Pancreas (tissue), 10 donors: Measurements from ENCODE around the gene OVCA2. TPM values are rescaled to one million over a fixed set of nuclear protein-coding genes. Genes with fewer than 3 reads are reported as not detected.

ENCODE experiments used
- ATAC-seq, 4 donors: fragments of 200-7000 bp; cut with Tn5 transposase; one replicate each; pipeline versions ENCODE4 v1.8.0 to v1.9.1; 2020; ENCODE audit warnings: mild to moderate bottlenecking in 4 of 4, moderate library complexity in 4 of 4
- DNase-seq, 6 donors: peaks; one replicate each; pipeline ENCODE4 v3.0.0-alpha.2; 2020
- FAIRE-seq: peaks from 2 replicates; lab custom pipeline; 2012; peaks lifted over from hg19 to GRCh38; lab: Jason Lieb, UNC
- H3K27ac ChIP-seq, 4 donors: fragments of 200-600 bp; sonication (generic); 1 replicate in 3 of 4; 2 replicates in 1 of 4; pipeline versions ENCODE4 v1.5.0 to v1.8.0; 2020
- H3K27me3 ChIP-seq, 4 donors: fragments of 200-600 bp; one replicate each; pipeline ENCODE4 v1.8.0; 2021
- H3K36me3 ChIP-seq, 3 donors: fragments of 200-600 bp; sonication (generic) in 1 of 3; one replicate each; pipeline versions ENCODE4 v1.5.0 to v1.8.0; 2020 to 2021
- H3K4me1 ChIP-seq, 3 donors: fragments of 200-600 bp; one replicate each; pipeline ENCODE4 v1.8.0; 2021
- H3K4me3 ChIP-seq, 4 donors: fragments of 200-600 bp; sonication (generic) in 2 of 4; one replicate each; pipeline versions ENCODE4 v1.5.0 to v1.8.0; 2020 to 2021
- H3K9me3 ChIP-seq, 4 donors: fragments of 200-600 bp; one replicate each; pipeline ENCODE4 v1.8.0; 2021
- CTCF ChIP-seq, 4 donors: fragments of 200-600 bp; sonication (generic) in 3 of 4; IDR thresholded peaks; one replicate each; pipeline versions ENCODE4 v1.5.0 to v1.8.0; 2021; ENCODE audit warnings: antibody characterized with exemption in 4 of 4
- WGBS, 2 donors: extraction: QIAGEN DNeasy Blood & Tissue Kit; methylation state at CpG; one replicate each; pipeline ENCODE4 v1.1.7; 2013; 5-methylcytosine and 5-hydroxymethylcytosine counted together
- intact Hi-C, 3 donors: fragments of 100-400 bp; cut with DNase I; formaldehyde crosslinking; loops; one replicate each; pipeline versions ENCODE4 v1.11.1 to v1.14.2; 2022
- polyA plus RNA-seq, 2 donors: library from polyadenylated mRNA; stranded (reverse); fragments of 200-250 nt; gene quantifications; one replicate each; pipeline ENCODE4 v1.2.3, GENCODE V29; 2013
- total RNA-seq, 6 donors: library from RNA; stranded (reverse); fragmentation: NEBNext Ultra II Directional in 4 of 6; extraction: Animal tissue kit (Norgen Biotek cat#: 25700) in 4 of 6; gene quantifications; one replicate each; pipeline versions ENCODE4 v1.2.1 to v1.2.4, GENCODE V29; 2021 to 2023
- donor health status: healthy with polysubstance abuse.
- donor health status: DM: no; HTN: no; CAD: no; lungs with moderate emphysema.
- donor health status: DM: no; HTN: no; CAD: no.
- donor health status: control.
- donor health status: control.
- donor health status: Bipolar disorder and iron deficiency.
- donor health status: DM: yes; HTN: yes; CAD: no.
- donor health status: DM: no; HTN: no; CAD: no.
- donor health status: DM: no; HTN: no; CAD: no.
- donor health status: DM: yes; HTN: yes; CAD: no.

The OVCA2 gene
- total and polyA plus RNA-seq, 8 donors = 10.4 to 79.3 (median 18.6) TPM

- WGBS, 2 donors = 12 to 14% methylated on average over 10 of the region's 10 CpGs
- intact Hi-C loops = loop anchor here in 1 of 3 donors (10.0 kb wide), 1 partner anchor 116 kb away; no protein-coding TSS in a partner anchor
- Histone ChIP-seq H3K36me3 (peaks cover 0 to 8% (median 0%) of the 10 kb centered on the region in 3 donors), H3K9me3 (no peaks in the 10 kb centered on the region), H3K27me3 (no peaks in the 10 kb centered on the region), H3K27ac (peak overlapping the region in 1 of 4 donors; percentile 55), H3K4me1 (peaks cover 5 to 10% (median 6%) of the 10 kb centered on the region in 3 donors), H3K4me3 (peak overlapping the region; percentile 96 to 100 (median 98))
- FAIRE-seq (no peak), DNase-seq (peak in 1 of 6 donors; percentile 62), ATAC-seq (no peak)
- TF ChIP-seq CTCF (IDR thresholded peaks at IDR 0.05) = peak in 1 of 4 donors; percentile 15
These were observed 11.1 kb upstream of the OVCA2 start for GRCh38 chr17:2030779-2031163.

GRCh38 chr17:2033153-2033552 is 8.7 kb upstream of the OVCA2 start:
- Histone ChIP-seq H3K27ac (no peak overlapping the region), H3K36me3 (peaks cover 0 to 29% (median 11%) of the 10 kb centered on the region in 3 donors), H3K4me1 (peaks cover 5 to 10% (median 6%) of the 10 kb centered on the region in 3 donors), H3K9me3 (no peaks in the 10 kb centered on the region), H3K4me3 (no peak overlapping the region), H3K27me3 (no peaks in the 10 kb centered on the region)
- ATAC-seq (no peak), FAIRE-seq (no peak), DNase-seq (no peak)
- TF ChIP-seq CTCF (IDR thresholded peaks at IDR 0.05) = no peak
- WGBS, 2 donors = 92% methylated on average over 7 of the region's 7 CpGs
- intact Hi-C loops = loop anchor here in 1 of 3 donors (10.0 kb wide), 1 partner anchor 118 kb away; no protein-coding TSS in a partner anchor

- peaks cover 5 to 10% (median 6%) of the 10 kb centered on the region in 3 donors for H3K4me1 ChIP-seq
- H3K36me3 ChIP-seq = peaks cover 0 to 29% (median 11%) of the 10 kb centered on the region in 3 donors
- no peak for TF ChIP-seq CTCF (IDR thresholded peaks at IDR 0.05)
- no peaks in the 10 kb centered on the region for H3K27me3 ChIP-seq
- no peak overlapping the region for H3K4me3 ChIP-seq
- FAIRE-seq = no peak
- no peak for DNase-seq
- ATAC-seq = no peak
- no peaks in the 10 kb centered on the region for H3K9me3 ChIP-seq
- H3K27ac ChIP-seq = no peak overlapping the region
- intact Hi-C loops = loop anchor here in 1 of 3 donors (10.0 kb wide), 1 partner anchor 119 kb away; no protein-coding TSS in a partner anchor
- 81 to 89% methylated on average over 5 to 6 of the region's 7 CpGs for WGBS, 2 donors
These were observed 7.7 kb upstream of the OVCA2 start for GRCh38 chr17:2034157-2034556.

DNA sequence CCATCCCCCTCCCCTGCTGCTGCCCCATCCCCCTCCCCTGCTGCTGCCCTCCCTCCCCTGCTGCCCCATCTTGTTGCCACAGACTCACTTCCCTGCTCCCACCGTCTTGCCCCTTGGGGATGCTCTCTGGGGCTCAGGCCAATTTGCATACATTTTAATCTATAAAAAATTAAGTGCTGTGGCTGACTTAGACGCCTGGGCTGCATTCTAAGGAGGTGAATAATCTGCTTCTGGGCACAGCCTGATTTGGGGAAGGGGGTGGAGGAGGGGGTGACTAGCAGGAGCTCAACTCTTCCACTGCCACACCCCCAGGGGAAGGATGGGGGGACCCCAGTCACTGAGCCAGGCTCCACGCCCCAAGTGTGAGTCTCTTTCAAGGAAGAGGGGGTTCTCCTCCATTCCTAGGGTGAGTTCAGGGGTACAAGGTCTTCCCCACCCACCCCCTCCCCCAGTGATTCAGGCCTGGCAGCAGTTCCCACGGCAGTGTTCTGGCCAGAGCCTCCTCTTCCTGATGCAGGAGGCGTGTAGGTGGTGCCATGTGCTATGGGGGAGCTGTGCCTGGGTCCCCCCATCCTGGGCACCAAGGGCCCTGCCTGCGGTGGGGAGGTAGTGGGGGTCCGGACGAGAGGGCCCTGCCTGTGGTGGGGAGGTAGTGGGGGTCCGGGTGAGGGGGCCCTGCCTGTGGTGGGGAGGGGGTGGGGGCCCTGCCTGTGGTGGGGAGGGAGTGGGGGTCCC is 6.8 kb upstream of the OVCA2 start:
- no peak for TF ChIP-seq CTCF (IDR thresholded peaks at IDR 0.05)
- FAIRE-seq = no peak
- WGBS, 2 donors = 62 to 76% methylated on average over 6 to 9 of the region's 9 CpGs
- Histone ChIP-seq H3K4me3 (no peak overlapping the region), H3K4me1 (peaks cover 5 to 10% (median 6%) of the 10 kb centered on the region in 3 donors), H3K27me3 (no peaks in the 10 kb centered on the region), H3K27ac (no peak overlapping the region), H3K36me3 (peaks cover 0 to 29% (median 11%) of the 10 kb centered on the region in 3 donors), H3K9me3 (no peaks in the 10 kb centered on the region)
- peak in 1 of 6 donors; percentile 66 for DNase-seq
- ATAC-seq = no peak
- intact Hi-C loops = loop anchor here in 1 of 3 donors (10.0 kb wide), 1 partner anchor 120 kb away; no protein-coding TSS in a partner anchor
